ENCODE results near the gene CD151.

Gene CD151

DNA sequence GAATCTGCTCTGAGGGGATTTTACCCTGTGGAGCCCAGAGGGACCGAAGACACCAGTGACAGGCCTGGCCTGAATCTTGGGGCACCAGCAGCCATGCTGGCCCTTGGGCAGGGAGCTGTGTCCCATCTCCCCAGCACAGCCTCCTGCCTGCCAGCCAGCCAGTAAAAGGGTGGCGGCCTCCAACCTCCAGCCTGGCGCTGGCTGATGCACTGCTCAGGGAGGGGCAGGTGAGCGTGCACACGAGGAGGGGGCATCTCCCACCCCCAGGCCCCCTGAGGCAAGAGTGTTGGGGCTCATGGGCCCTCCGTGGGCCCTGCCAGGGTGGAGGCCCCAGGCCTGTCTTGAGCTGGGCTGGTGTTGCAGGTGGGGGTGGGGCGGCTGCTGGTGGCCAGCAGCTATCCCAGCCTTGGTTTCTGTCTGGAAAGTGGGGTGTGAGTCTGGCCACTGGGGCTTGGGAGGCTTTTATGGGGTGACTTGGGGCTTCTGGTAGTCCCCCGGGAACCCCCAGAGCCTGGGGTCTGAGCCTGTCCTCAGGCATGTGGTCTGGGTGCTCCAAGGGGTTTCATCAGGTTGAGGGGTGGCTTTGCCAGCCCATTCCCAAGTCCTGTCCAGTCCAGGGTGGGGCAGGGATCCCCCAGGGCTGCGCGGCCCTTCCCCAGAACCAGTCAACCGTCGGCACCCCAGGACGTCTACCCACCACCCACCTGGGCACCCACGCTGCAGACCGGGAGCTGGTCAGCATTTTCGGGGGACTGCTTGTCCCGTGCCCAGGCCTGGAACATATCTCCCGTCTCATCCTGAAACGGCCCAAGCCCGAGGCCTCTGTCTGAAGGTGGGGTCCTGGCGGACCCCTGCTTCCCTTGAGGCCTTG is 27.7 kb downstream of the CD151 start:
- no peak for TF ChIP-seq ZFX (IDR thresholded peaks at IDR 0.05)
- TF ChIP-seq, protein P1, sequence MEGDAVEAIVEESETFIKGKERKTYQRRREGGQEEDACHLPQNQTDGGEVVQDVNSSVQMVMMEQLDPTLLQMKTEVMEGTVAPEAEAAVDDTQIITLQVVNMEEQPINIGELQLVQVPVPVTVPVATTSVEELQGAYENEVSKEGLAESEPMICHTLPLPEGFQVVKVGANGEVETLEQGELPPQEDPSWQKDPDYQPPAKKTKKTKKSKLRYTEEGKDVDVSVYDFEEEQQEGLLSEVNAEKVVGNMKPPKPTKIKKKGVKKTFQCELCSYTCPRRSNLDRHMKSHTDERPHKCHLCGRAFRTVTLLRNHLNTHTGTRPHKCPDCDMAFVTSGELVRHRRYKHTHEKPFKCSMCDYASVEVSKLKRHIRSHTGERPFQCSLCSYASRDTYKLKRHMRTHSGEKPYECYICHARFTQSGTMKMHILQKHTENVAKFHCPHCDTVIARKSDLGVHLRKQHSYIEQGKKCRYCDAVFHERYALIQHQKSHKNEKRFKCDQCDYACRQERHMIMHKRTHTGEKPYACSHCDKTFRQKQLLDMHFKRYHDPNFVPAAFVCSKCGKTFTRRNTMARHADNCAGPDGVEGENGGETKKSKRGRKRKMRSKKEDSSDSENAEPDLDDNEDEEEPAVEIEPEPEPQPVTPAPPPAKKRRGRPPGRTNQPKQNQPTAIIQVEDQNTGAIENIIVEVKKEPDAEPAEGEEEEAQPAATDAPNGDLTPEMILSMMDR (conservative IDR thresholded peaks at IDR 0.05), result no peak
- no peak overlapping the region for H3K27ac ChIP-seq

GRCh38 chr11:861105-861479 is 28.3 kb downstream of the CD151 start:
- H3K27ac ChIP-seq, result no peak overlapping the region

DNA sequence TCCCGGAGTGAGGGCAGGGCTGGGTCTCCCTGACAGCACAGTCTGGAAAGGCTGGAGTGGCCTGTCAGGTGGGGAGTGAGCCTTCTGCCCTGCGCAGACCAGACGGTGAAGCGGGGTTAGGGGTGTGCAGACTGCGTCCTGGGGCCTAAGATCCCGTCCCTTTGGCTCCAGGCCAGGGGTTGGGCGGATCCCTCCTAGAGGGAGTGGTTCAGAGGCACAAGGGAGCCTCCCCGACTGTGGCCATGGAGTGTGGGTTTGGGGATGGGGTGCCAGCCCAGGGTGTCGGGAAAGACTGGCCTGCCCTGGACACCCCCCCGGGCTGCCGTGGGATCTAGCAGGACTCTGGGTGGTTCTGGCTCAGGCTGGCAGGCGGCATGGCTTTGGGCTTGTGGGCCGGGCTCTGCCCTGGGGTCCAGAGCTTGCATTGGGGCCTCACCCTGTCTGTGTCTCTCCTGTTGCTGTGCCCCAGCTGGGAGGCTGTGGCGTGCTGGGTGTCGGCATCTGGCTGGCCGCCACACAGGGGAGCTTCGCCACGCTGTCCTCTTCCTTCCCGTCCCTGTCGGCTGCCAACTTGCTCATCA is 29.4 kb downstream of the CD151 start:
- TF ChIP-seq ZFX (IDR thresholded peaks at IDR 0.05), result no peak
- TF ChIP-seq, protein P1 (conservative IDR thresholded peaks at IDR 0.05), result no peak
- H3K27ac ChIP-seq, result no peak overlapping the region

More at GRCh38 chr11:861105-861479, 28.3 kb downstream of the CD151 start:
- TF ChIP-seq ZFX (IDR thresholded peaks at IDR 0.05), result no peak
- TF ChIP-seq, protein P1 (conservative IDR thresholded peaks at IDR 0.05), result no peak

DNA sequence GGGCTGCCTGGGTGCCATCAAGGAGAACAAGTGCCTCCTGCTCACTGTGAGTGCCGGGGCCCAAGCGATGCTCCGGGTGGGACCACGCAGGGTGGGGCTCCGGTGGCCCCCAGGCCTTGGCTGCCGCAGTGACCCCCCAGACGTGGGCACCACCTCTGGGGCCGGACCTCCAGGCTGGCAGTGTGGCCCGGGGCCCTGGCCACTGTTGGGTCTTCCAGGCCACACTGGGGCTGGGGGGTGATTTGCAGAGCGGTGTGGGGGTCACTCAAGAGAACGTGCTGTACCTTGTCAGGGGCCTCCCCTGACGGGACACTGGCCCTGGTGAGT is 29.9 kb downstream of the CD151 start:
- TF ChIP-seq, protein P1 (conservative IDR thresholded peaks at IDR 0.05), result no peak
- H3K27ac ChIP-seq, result no peak overlapping the region

DNA sequence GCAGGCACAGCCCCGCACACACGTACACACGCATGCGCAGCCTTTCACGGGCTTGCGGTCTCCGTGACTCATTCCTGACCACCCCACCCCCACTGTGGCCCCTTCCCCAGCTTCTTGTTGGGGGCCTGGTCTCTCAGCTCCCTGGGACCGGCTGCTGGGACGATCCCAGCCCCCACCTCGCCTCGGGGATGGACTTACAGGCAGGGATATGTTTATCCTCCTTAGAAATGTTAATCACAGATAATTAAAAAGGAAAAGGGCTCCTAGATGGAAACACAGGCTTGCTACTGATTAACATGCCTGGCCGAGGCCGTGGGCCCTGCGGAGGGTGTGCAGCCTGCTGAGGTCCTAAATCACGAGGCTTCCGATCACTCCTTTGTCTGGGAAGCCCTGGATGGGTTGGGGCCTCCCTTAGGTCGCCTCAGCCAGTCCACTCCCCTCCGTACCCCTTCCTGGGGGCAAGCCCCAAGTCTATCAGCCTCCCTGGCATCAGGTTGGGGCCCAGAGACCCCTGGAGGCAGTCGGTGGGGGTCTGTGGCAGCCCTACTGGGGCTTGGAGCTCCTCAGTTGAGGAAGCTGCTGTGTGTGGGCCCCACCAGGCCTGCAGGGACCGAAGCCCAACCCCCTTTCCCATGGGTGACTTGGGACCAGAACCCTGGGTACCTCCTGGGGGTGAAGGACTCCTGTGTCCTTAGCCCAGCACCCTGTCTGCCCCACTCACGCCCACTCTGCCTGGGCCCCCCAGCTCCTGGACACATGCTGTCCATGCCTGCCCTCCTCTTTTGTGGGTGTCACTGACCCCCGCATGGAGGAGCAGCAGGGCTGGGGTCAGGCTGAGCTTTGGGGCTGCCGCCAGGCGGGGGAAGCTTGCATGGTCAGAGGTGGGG is 30.5 kb downstream of the CD151 start:
- no peak overlapping the region for H3K27ac ChIP-seq
- TF ChIP-seq ZFX (IDR thresholded peaks at IDR 0.05), result no peak
- TF ChIP-seq, protein P1 (conservative IDR thresholded peaks at IDR 0.05), result no peak

- TF ChIP-seq, protein P1 (conservative IDR thresholded peaks at IDR 0.05), result no peak
- TF ChIP-seq ZFX (IDR thresholded peaks at IDR 0.05), result no peak
- H3K27ac ChIP-seq, result no peak overlapping the region
These were observed 31.4 kb downstream of the CD151 start for GRCh38 chr11:863910-864827.
